Hypothalamus (tissue), 51 donors: ENCODE data around the gene FAM219B.
"Not testable (repeated sequence)": the region's sequence is repeated elsewhere in the genome, so short reads cannot be mapped to it uniquely, and the experiment has no call there.

Experiments used
- DNase-seq, 51 donors: peaks; one replicate each; lab custom pipeline; 2025; lab: John Stamatoyannopoulos, UW

FAM219B gene, protein sequence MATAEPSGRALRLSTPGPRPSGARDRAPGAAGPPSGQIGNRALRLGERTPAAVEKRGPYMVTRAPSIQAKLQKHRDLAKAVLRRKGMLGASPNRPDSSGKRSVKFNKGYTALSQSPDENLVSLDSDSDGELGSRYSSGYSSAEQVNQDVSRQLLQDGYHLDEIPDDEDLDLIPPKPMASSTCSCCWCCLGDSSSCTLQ

DNA sequence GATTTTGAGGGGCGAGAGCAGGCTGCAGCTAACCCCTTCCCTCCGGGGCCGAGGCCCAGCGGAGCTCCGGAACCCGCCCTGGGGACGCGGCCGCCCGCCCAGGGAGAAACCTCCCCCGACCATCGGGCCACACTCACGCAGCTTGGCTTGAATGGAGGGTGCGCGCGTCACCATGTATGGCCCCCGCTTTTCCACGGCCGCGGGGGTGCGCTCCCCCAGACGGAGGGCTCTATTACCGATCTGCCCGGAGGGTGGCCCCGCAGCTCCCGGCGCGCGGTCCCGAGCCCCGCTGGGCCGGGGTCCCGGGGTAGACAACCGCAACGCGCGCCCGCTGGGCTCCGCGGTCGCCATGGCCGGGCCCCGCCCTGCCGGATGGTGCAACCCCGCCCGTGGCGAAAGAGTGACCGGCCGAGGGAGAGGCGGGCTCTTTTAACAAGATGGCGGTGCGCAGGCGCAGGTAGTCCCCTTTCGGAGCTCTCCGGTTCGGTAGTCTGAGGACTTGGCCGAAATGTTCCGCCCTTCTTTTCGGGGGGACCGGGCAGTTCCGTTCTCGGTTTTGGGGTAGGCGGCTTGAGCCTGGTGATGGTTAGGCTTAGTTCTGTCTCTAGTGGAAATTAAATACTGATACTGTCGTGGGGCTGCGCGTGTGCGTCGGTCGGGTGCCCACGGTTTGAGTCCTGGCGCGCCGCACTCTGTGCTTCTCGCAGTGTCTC lies at the start of gene FAM219B:
FAM219B (minus strand) TSS at position 402 of the 713 bp plus-strand sequence; CDS start at position 351, 51 bp downstream.
- peak; percentile 63 to 94 (median 84) for DNase-seq

DNA sequence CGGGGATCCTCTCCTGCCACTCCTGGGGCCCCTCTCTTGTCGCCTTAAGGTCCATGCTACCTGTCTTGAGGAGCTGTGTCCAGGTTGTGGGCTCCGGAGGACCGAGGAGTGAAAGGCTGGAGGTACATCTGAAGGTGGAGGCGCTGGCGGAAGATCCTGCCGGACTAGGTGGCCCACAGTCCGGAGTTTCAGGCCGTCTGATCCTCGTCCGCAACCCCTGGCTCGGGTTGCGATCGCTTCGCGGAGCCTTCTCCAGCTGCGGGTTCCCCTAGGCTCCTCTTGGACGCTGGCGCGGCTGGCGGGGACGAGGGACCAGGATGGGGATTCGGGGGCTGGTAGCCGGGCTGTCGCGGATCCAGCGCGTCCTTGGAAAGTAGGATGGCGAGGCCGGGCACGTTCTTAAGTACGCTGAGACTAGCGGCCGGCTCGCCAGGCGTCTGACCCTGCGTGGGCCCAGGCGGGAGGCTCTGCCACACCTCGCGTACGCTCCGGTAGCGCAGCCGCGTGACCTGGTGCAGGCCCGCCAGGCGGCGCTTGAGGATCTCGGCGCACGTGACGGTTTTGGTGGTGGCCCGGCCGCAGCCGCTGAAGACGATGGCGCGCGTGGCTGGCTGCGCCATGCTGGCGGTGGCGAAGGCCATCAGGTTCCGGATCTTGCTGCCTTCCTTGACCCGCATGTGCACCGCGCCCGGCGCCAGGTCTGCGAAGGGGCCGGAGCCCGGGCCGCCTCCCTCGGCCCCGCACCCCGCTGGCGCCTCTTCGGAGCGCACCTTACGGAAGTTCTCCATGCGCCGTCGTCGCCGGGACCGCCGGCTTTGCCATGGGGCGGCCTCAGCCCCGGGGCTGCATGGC lies 49.4 kb upstream of the FAM219B start:
- peak in 43 of 51 donors; percentile 16 to 77 (median 48) for DNase-seq

DNA sequence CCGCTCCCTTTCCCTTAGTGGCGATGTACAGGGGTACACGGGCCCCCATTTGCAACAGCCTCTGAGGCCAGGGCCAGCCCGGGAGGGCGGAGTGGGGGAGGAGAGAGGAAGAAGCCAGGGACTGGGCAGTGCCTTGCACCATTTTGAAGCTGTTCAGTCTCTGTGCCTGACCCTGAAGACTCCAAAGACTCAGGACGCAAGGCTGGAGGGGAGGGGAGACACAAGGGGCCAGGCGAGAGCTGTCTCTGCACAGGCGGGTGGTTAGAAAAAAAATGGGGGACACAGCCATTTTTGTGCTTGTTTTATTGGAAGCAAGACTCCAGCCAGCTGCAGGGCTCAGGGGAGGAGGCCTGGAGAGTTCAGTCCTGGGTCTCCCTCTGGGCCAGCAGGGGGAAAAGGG lies 48.4 kb upstream of the FAM219B start:
- DNase-seq, result no peak

DNA sequence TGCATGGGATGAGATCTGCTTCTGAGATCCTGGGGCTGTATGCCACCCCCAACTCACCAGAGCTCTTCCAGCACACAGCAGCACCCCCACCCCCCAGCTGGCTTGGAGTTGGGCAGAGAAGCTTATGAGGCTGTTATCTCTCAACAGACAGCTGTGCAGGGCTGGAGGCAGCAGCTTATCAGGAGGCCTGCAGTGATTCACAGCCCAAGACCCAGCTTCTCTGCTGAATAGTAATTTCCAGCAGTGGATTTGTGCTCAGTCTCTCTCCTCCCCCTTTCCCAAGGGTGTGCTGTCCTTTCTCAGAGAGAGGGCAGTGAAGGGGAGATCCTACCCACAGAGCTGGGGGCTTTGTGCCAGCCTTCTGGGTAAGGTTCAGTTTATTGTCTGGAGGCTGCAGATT lies 47.9 kb upstream of the FAM219B start:
- DNase-seq, result no peak

DNA sequence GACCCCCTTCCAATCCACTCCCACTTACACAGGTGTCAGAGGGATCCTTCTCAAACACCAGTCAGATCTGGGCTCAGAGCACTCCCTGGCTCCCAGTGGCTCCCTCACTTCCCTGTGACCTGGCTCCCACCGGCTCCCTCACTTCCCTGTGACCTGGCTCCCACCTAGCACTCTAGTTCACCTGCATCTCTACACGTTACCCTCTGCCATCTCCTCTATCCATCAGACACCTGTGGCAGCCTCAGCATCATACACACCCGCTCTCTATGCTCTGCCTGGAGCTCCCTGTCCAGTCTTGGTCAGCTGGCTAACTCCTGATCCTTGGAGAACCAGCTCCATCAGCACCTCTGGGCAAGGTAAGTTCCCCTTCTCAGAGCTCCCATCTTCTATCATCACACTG lies 44.4 kb upstream of the FAM219B start:
- DNase-seq, result no peak

DNA sequence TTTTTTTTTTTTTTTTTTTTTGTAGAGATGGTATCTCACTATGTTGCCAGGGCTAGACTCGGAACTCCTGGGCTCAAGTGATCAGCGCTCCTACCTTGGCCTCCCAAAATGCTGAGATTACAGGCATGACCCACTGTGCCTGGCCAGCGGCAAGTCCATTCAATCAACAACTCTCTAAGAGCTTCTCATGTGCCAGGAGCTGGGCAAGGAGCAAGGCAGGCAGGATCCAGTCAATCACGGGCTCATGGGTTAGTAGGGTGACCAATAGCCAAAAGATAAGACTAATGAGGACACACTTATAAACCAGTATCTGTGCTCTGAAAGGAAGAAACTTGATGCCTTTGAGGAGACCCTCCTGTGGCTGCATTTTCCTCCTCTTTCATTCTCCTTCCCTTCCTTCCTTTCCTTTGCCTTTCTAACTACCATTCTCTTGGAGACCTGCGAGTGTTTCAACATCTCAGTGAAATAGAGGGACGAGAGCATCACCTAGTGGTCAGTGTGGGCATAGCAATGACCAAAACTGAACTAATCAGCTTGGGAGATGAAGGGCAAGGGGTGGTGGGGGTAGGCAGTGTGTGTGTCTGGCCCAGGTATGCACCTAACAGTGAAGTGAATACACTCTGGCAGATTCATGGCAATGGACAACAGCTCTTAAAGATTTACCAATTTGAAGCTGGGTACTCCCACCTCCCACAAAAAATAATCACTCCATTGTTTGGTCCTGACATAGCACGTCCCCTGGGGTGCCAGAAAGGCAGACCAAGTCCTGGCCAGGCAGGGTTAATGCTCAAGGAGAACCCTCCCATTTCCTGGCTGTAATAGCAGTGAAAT lies 43.6 kb upstream of the FAM219B start:
- peak in 44 of 51 donors; percentile 9 to 87 (median 50) for DNase-seq

DNA sequence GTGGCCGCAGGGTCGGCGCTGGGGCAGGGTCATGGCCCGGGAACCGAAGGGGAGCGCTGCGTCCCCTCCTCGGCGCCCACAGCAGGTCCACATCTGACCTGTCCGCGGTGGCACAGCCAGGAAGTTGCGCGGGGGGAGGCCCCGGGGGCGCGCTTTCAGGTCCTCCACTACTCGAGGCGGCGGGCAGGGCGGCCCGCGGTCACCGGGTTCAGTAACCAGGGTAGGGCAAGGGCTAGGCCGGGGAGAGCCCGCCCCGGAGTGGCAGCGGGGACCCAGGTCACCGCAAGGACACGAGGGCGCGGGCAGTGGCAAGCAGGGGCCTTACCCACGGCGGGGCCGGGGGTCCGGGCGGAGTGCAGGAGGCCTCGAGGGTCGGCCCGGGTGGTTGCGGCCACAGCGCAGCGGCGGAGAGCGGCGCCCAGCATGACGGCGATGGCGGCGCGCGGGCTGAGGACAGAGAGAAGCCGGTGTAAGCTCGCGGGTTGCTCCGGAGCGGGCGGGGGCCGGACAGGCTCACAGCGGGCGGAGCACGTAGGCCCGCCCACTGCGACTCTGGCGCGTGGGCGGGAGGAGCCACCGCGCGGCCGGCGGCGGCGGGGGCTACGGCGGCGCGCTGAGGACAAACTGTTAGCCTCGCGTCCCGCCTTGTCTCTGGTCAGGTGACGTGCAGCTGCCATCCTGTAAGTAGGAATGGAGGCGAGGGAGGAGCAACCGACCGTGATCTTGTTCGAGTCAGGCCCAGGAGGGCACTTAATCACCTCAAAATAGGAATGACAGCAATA lies 31.1 kb upstream of the FAM219B start, which contains the start of gene COX5A:
COX5A (minus strand) TSS at position 484 of the 782 bp plus-strand sequence; CDS start at position 425, 59 bp downstream.
- DNase-seq, result peak; percentile 52 to 95 (median 89)

DNA sequence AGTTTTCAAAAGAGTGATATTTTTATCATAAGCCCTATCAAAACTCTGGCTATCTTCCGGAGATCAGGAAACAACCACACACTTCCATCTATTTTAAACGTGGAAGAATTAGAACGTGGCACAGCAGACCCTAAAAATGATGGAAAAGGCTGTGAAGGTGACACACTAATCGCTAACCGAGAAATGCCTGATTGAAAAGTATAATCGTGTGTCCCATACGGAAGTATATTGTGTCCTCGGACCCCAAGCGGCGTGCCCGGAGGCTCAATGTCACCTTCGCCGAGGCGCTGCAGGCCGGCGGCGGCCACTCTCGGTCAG lies 30.6 kb upstream of the FAM219B start:
- DNase-seq, result peak in 1 of 51 donors; percentile 55

DNA sequence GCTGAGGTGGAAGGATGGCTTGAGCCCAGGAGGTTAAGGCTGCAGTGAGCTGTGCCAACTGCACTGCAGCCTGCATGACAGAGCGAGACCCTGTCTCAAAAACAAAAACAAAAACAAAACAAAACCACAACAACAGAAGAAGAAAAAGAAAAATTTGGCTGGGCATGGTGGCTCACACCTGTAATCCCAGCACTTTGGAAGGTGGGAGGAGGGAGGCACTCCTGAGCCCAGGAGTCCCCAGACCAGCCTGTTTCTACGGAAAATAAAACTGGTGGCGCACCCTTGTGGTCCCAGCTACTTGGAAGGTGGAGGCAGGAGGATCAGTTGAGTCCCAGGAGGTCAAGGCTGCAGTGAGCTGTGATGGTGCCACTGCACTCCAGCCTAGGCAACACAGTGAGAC lies 28.5 kb upstream of the FAM219B start:
- not testable (repeated sequence) for DNase-seq

DNA sequence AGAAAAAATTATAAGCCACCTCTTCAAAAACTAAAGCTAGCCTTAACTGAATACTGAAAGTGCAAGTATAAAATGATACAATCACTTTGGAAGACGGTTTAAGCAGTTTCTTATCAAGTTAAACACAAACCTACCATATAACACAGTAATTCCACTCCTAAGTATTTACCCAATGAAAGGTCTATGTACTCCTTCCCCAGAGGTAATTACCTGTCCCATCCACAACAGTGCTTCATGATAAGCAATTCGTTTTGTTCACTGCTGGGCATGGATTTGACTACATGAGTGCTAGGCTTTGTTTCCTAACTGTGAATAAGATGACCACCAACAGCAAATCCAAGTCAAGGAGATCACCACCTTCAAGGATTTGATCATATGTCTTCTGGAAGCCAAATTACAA lies 26.9 kb upstream of the FAM219B start:
- no peak for DNase-seq

DNA sequence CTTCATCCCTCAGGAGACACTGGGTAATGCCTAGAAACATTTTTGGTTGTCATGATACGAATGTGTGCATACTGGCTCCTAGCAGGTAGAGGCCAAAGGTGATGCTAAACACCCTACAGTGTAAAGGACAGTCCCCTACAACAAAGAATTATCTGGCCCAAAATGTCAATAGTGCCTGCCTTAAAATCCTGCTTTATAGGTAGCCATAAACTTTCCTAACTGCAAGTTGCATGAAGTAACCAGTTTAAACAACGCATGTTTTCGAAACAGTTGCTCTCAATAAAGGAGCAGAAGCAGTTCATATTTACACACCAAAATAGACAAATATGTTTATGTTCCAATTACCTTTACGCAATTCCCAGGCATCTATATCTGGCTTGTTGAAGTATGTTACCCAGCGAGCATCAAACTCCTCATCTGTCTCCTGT lies 22.1 kb upstream of the FAM219B start:
- no peak for DNase-seq

DNA sequence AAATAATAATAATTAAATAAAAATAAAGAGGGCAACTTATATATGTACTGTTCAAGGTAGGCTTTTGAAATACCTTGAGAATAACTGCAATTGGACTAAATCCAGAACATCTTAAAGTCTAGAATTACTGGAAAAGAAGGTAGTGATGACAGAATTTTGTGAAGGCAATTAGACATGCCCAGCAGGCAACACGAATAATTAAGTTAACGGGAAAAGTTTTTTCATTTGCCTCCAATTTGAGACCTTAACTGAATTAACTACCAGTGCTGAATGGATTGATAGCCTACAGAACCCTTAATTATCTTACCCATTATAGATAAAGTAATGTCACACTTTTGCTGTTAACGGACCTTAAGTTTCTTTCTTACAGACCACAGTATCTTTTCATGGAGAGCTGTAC lies 17.9 kb upstream of the FAM219B start:
- DNase-seq, result no peak

DNA sequence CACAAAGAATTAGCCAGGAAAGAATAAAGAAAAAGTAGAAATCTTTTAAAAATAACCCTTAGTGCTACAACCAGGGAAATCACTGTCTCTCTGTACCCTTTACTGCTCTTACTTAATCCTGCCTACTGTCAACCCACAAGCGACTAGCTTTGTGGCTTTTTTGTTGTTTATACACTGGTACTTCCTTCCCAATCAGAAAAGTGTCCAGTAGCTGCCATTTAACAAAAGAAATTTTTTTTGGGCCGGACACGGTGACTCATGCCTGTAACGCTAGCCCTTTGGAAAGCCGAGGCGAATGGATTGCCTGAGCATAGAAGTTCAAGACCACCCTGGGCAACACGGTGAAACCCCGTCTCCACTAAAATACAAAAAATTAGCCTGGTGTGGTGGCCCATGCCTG lies 13.8 kb upstream of the FAM219B start:
- DNase-seq, result no peak

DNA sequence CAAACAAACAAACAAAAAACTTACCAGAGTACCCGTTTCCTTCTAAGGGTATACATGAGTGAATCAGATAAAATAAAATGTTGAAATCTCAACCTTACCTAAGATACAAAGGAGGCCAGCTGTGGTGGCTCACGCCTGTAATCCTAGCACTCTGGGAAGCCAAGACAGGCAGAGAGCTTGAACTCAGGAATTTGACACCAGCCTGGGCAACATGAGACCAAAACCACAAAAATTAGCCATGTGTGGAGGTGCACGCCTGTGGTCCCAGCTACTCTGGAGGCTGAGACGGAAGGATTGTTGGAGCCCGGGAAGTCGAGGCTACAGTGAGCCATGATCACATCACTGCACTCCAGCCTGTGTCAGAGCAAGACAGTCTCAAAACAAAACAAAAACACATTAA lies 11.0 kb upstream of the FAM219B start:
- no peak for DNase-seq

DNA sequence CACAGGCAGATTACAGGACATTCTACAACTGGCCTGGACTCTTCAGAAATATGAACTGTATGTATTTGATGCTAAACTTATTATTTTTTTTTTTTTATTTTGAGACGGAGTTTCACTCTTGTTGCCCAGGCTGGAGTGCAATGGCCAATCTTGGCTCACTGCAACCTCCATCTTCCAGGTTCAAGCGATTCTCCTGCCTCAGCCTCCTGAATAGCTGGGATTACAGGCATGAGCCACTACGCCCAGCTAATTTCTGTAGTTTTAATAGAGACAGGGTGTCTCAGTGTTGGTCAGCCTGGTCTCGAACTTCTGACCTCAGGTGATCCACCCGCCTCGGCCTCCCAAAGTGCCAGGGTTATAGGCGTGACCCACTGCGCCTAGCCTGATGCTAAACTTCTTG lies 7.1 kb upstream of the FAM219B start:
- DNase-seq, result not testable (repeated sequence)

DNA sequence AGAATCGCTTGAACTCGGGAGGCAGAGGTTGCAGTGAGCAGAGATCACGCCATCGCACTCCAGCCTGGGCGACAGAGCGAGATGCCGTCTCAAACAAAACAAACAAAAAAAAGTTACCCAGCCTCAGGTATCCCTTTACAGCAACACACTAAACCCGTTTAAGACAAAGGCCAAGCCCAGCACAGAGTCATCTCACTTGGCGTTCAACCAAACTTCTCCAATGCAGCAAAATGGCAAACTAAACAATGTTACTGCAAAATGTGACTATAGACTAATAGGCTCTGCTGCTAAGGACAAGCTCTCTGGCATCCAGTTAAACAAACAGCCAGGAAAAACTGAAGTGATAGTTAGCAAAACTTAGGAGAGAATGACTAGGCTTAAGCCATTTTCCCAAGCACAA lies 6.4 kb upstream of the FAM219B start:
- DNase-seq, result no peak

DNA sequence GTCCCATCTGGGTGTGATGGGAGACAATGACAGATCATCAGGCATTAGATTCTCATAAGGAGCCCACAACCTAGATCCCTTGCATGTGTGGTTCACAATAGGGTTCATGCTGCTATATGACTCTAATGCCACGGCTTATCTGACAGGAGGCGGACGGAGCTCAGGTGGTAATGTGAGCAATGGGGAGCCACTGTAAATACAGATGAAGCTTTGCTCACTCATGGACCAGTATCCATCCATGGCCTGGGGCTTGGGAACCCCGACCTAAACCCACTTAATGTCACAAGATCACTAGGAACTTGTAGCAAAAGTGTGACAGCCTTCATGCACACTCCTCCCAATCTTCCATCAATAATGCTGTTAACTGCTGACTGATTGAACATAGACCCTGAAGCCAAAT lies 2.0 kb upstream of the FAM219B start:
- DNase-seq, result no peak

DNA sequence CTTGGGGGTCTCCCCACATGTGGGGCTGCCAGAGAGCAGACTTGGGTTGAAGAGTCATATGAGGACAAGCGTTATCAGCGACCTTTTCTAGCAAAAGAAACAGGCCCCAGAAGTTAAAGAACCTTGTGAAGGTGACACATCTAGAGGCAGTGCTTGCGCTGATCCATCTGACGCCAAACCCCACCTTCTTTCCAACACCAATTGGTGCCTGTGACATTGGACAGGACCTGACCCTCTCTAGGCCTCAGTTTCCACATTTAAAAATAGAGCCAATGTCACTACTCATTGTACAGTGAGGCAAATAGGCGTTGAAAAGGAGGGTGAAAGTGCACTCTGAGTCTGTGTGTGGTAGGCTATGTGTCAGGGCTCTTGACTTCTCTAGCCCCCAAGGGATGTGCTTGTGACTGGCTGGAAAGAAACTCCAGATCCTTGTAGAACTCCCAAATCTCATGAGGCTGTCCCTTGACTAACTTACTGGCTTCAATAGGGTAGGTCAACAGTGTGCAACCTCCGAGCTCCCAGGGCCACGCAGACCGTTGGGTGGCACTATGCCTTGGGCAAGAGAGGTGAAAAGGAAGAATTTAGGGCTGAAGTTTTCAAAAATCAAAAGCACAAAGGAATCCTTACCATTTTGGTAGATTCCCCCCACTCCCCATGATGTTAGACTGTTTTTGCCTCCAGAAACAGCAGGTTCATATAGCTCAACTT lies 666 bp upstream of the FAM219B start:
- peak in 1 of 51 donors; percentile 38 for DNase-seq

DNA sequence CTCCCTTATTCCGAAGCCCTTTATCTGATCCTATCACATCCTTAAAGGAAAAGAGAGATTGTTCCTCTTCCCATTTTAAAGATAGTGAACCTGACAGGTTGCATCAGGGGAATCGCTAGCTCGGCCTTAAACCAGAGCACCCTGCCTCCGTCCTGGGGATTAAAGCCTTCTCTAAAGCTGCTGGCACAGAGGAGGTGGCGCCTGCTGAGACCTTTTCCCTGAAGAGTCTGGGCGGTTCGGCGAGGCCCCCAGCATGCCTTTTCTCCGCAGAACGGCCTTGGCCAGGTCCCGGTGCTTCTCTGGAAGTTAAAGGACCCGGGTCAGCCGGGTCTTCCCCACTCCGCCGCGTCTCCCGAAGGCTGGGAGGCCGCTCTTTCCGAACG lies 593 bp downstream of the FAM219B start:
- DNase-seq, result peak in 22 of 51 donors; percentile 32 to 82 (median 49)
